DOHH2 (cell line): Measurements from ENCODE around the gene RBPMS2.

Experiments used
- CTCF ChIP-seq: fragments of 200-600 bp; sonication (generic); IDR thresholded peaks from one replicate; pipeline ENCODE4 v1.5.1; 2014; ENCODE audit warnings: antibody characterized with exemption, mild to moderate bottlenecking, low read depth, low read length; ENCODE audit not compliant: poor library complexity, severe bottlenecking
- EZH2phosphoT487 ChIP-seq: fragments of 200-600 bp; sonication (generic); IDR thresholded peaks from 2 replicates; pipeline ENCODE4 v1.6.1; 2017; ENCODE audit warnings: borderline replicate concordance, mild to moderate bottlenecking, antibody characterized with exemption, low read length, moderate library complexity, mixed read lengths

- TF ChIP-seq CTCF = no peak
- TF ChIP-seq EZH2phosphoT487 = no peak
Observed at GRCh38 chr15:64806509-64806908, 31.1 kb upstream of the RBPMS2 start.
